ENCODE data around the gene ODF2L.
A peak's percentile ranks its signal among the peaks of the same experiment; 100 is the strongest.

The ODF2L gene

GRCh38 chr1:86395751-86396497 lies at the start of gene ODF2L:
Gene ODF2L, minus strand, starts transcription at chr1:86396323. Its CDS starts 9,296 bp downstream, at chr1:86387027.
- DNase-seq, result peak; percentile 70

- DNase-seq, result no peak
Measured at GRCh38 chr1:86445919-86446318, 49.8 kb upstream of the ODF2L start.

- DNase-seq, result no peak
Measured at GRCh38 chr1:86441997-86442396, 45.9 kb upstream of the ODF2L start.

GRCh38 chr1:86441581-86441980 lies 45.5 kb upstream of the ODF2L start:
- DNase-seq, result no peak

GRCh38 chr1:86436041-86436440 lies 39.9 kb upstream of the ODF2L start:
- no peak for DNase-seq

GRCh38 chr1:86435327-86435726 lies 39.2 kb upstream of the ODF2L start:
- DNase-seq, result no peak

GRCh38 chr1:86434059-86434458 lies 37.9 kb upstream of the ODF2L start:
- DNase-seq, result no peak

- DNase-seq, result no peak
Measured at GRCh38 chr1:86430376-86430775, 34.3 kb upstream of the ODF2L start.

- no peak for DNase-seq
Measured at GRCh38 chr1:86429835-86430234, 33.7 kb upstream of the ODF2L start.

GRCh38 chr1:86429122-86429725 lies 33.1 kb upstream of the ODF2L start:
- DNase-seq, result no peak

- DNase-seq, result no peak
Measured at GRCh38 chr1:86423873-86424272, 27.8 kb upstream of the ODF2L start, which contains the start of gene CLCA2. Gene CLCA2, plus strand, starts transcription at chr1:86424171. Its CDS starts 77 bp downstream, at chr1:86424248.

GRCh38 chr1:86423473-86423872 lies 27.4 kb upstream of the ODF2L start:
- no peak for DNase-seq

- DNase-seq, result no peak
Measured at GRCh38 chr1:86421601-86422280, 25.6 kb upstream of the ODF2L start.

- no peak for DNase-seq
Measured at GRCh38 chr1:86419277-86419903, 23.3 kb upstream of the ODF2L start.

GRCh38 chr1:86416343-86416742 lies 20.2 kb upstream of the ODF2L start:
- no peak for DNase-seq

GRCh38 chr1:86410879-86411278 lies 14.8 kb upstream of the ODF2L start:
- DNase-seq, result no peak

- DNase-seq, result no peak
Measured at GRCh38 chr1:86409416-86410021, 13.4 kb upstream of the ODF2L start.

- DNase-seq, result no peak
Measured at GRCh38 chr1:86396498-86396890, 371 bp upstream of the ODF2L start.

GRCh38 chr1:86394416-86394815 lies 1.7 kb downstream of the ODF2L start:
- no peak for DNase-seq

GRCh38 chr1:86389307-86389706 lies 6.8 kb downstream of the ODF2L start:
- no peak for DNase-seq

- DNase-seq, result no peak
Measured at GRCh38 chr1:86388777-86389176, 7.3 kb downstream of the ODF2L start.

- no peak for DNase-seq
Measured at GRCh38 chr1:86387916-86388627, 8.1 kb downstream of the ODF2L start.
